ENCODE measurements around the gene MYH6.

- TF ChIP-seq CTCF (IDR thresholded peaks at IDR 0.05) = no peak
- TF ChIP-seq POLR2A (IDR thresholded peaks at IDR 0.05) = no peak
Measured at GRCh38 chr14:23358042-23358441, 50.0 kb downstream of the MYH6 start.
